ENCODE results near the gene CAMTA1. TPM values are rescaled to one million over a fixed set of nuclear protein-coding genes. Genes with fewer than 3 reads are reported as not detected.

CAMTA1 gene
- total and polyA plus RNA-seq, 2 experiments from 2014 or later = 89.0 to 145 TPM

DNA sequence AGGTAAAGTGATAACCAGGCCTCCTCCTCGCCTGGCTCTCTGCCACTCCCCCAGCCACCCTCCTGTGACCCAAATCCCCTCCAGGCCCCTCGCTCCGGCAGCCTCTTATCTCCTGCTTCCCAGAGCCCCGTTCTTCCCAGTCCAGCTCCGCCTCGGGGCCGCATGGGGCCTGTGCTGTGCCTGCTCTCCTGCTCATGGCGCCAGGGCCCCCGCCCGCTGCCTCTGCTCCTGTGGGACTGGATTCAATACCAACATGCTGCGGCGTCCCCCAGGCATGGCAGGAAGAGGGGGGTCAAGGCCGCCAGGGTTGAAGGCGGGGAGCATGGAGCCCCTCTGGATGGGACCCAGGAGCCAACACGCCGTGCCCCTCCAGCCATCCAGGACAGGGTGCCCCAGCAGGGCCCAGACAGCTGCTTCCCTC is 772.8 kb downstream of the CAMTA1 start:
- no peak overlapping the region for H3K27ac ChIP-seq
- H3K9me2 ChIP-seq (replicated peaks; ENCODE audit: insufficient read depth) = no peaks in the 10 kb centered on the region
- H4K20me1 ChIP-seq (ENCODE audit: insufficient read depth, poor library complexity, severe bottlenecking) = no peaks in the 10 kb centered on the region
- H3K4me3 ChIP-seq = no peak overlapping the region
- DNase-seq (ENCODE audit: low spot score) = no peak
- no peak overlapping the region for H2AFZ ChIP-seq
- H3K79me2 ChIP-seq = no peaks in the 10 kb centered on the region
- TF ChIP-seq CTCF (IDR thresholded peaks at IDR 0.05; ENCODE audit: poor library complexity) = no peak
- no peak for TF ChIP-seq EZH2phosphoT487 (IDR thresholded peaks at IDR 0.05; ENCODE audit: low read depth, severe bottlenecking, unreplicated experiment)
- TF ChIP-seq EZH2 (IDR thresholded peaks at IDR 0.05; ENCODE audit: borderline replicate concordance) = no peak
- no peak overlapping the region for H3K4me2 ChIP-seq
- H3K9me3 ChIP-seq (ENCODE audit: low read depth) = no peaks in the 10 kb centered on the region
- H3K36me3 ChIP-seq (replicated peaks; ENCODE audit: insufficient read depth, low read depth) = no peaks in the 10 kb centered on the region
- 55% methylated on average over 16 of the region's 16 CpGs for WGBS (ENCODE audit: low lambda C conversion rate, missing lambda C conversion rate)
- H3K4me1 ChIP-seq (ENCODE audit: insufficient read depth) = peaks cover 8% of the 10 kb centered on the region
- no peaks in the 10 kb centered on the region for H3K27me3 ChIP-seq

DNA sequence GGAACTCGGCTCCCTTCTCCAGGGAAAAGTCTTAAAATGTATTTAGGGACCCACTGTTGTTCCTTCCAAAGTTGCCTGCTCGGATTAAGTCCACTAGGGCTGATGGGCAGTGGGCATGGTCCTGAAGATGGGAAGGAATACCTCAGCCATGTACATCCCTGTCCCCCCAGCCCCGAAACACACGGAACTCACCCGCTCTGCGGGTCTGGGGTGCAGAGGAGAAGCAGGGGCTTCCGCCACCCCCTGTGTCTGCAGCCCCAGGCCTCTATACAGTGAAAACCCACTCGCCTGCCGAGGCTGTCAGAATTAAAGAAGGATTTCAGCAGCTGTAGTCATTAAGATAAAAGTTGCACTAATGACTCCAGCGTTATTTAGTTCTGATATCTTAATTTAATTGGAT is 773.2 kb downstream of the CAMTA1 start:
- Histone ChIP-seq H3K9me2 (replicated peaks; ENCODE audit: insufficient read depth) (no peaks in the 10 kb centered on the region), H4K20me1 (ENCODE audit: insufficient read depth, poor library complexity, severe bottlenecking) (no peaks in the 10 kb centered on the region), H3K4me3 (no peak overlapping the region), H3K36me3 (replicated peaks; ENCODE audit: insufficient read depth, low read depth) (no peaks in the 10 kb centered on the region), H3K4me1 (ENCODE audit: insufficient read depth) (peaks cover 8% of the 10 kb centered on the region), H2AFZ (no peak overlapping the region), H3K79me2 (no peaks in the 10 kb centered on the region), H3K27me3 (no peaks in the 10 kb centered on the region), H3K4me2 (no peak overlapping the region), H3K27ac (no peak overlapping the region), H3K9me3 (ENCODE audit: low read depth) (no peaks in the 10 kb centered on the region)
- WGBS (ENCODE audit: low lambda C conversion rate, missing lambda C conversion rate) = 83% methylated on average over 10 of the region's 10 CpGs
- TF ChIP-seq EZH2phosphoT487 (IDR thresholded peaks at IDR 0.05; ENCODE audit: low read depth, severe bottlenecking, unreplicated experiment) (no peak), EZH2 (IDR thresholded peaks at IDR 0.05; ENCODE audit: borderline replicate concordance) (no peak), CTCF (IDR thresholded peaks at IDR 0.05; ENCODE audit: poor library complexity) (no peak)
- DNase-seq (ENCODE audit: low spot score) = no peak

GRCh38 chr1:7558921-7559869 is 773.9 kb downstream of the CAMTA1 start:
- Histone ChIP-seq H3K4me1 (ENCODE audit: insufficient read depth) (peaks cover 8% of the 10 kb centered on the region), H3K79me2 (no peaks in the 10 kb centered on the region), H3K9me3 (ENCODE audit: low read depth) (no peaks in the 10 kb centered on the region), H3K4me3 (no peak overlapping the region), H3K27ac (no peak overlapping the region), H4K20me1 (ENCODE audit: insufficient read depth, poor library complexity, severe bottlenecking) (no peaks in the 10 kb centered on the region), H3K36me3 (replicated peaks; ENCODE audit: insufficient read depth, low read depth) (no peaks in the 10 kb centered on the region), H2AFZ (no peak overlapping the region), H3K4me2 (no peak overlapping the region), H3K27me3 (no peaks in the 10 kb centered on the region), H3K9me2 (replicated peaks; ENCODE audit: insufficient read depth) (no peaks in the 10 kb centered on the region)
- no peak for TF ChIP-seq EZH2 (IDR thresholded peaks at IDR 0.05; ENCODE audit: borderline replicate concordance)
- no peak for TF ChIP-seq CTCF (IDR thresholded peaks at IDR 0.05; ENCODE audit: poor library complexity)
- TF ChIP-seq EZH2phosphoT487 (IDR thresholded peaks at IDR 0.05; ENCODE audit: low read depth, severe bottlenecking, unreplicated experiment) = no peak
- 89% methylated on average over 24 of the region's 24 CpGs for WGBS (ENCODE audit: low lambda C conversion rate, missing lambda C conversion rate)
- no peak for DNase-seq (ENCODE audit: low spot score)

Measured in hepatocyte (in vitro differentiated cells).